HG03196 (cell line): Measurements from ENCODE around the gene RBM22.

ENCODE experiments used
- ATAC-seq: cut with Tn5 transposase; IDR thresholded peaks from one replicate; pipeline ENCODE4 v1.9.1; 2021; ENCODE audit not compliant: unreplicated experiment

Gene RBM22

GRCh38 chr5:150672884-150673275 lies 28.0 kb downstream of the RBM22 start:
- ATAC-seq: no peak

GRCh38 chr5:150672237-150672883 lies 28.5 kb downstream of the RBM22 start:
- ATAC-seq: no peak

DNA sequence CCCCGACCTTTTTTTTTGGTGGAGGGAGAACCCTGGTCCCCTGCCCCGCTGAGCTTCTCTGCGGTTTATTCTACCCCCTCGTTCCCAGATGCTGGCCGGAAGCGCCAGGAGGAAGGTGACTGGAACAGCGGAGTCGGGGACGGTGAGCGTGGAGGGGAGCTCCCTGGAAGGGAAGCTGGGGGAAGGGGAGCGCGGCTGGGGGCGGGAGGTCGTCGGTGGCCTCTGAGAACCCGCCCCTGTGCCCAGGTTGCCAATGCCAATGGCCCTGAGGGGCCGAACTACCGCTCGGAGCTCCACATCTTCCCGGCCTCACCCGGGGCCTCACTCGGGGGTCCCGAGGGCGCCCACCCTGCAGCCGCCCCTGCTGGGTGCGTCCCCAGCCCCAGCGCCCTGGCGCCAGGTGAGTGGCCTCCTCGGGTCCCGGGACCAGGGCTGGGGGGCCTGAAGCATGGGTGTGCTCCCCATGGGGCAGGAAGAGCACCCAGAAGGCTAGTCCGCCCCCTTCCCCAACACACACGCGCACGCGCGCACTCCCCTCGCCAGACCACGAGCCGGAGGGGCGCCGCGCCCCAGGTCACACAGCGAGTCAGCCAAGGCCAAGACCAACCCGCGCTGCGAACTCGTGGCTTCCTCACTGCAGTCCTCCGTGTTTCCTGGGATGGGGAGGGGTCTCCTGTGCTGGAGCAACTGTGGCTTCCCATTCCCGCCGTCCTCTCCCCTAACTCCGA lies 29.2 kb downstream of the RBM22 start:
- ATAC-seq: no peak

- ATAC-seq: no peak
Observed at GRCh38 chr5:150670948-150671310, 29.9 kb downstream of the RBM22 start.

DNA sequence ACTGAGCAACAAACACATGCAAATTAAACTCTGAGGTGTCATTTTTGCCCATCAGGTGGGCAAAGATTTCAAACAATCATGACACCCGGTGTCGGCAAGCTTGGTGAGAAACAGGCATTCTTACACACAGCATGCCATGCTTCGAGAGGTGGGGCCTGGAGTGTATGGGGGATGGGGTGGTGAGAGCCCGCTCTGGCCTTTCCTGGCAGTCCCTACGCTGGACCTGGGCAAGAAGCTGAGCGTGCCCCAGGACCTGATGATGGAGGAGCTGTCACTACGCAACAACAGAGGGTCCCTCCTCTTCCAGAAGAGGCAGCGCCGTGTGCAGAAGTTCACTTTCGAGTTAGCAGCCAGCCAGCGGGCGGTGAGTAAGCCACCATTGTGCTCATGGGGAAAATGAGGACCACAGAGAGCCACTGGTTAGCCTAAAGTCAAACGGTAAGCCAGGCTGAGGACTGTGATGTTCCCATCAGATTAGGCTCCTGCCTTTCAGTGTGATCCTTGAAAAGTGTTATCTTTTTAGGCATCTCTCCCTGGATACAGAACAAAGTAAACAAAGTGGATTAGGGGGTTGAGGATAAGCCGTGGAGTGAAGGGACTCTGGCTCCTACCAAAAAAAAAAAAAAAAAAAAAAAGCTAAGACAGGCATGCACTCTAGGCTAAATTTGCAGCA lies 30.5 kb downstream of the RBM22 start:
- ATAC-seq: no peak

DNA sequence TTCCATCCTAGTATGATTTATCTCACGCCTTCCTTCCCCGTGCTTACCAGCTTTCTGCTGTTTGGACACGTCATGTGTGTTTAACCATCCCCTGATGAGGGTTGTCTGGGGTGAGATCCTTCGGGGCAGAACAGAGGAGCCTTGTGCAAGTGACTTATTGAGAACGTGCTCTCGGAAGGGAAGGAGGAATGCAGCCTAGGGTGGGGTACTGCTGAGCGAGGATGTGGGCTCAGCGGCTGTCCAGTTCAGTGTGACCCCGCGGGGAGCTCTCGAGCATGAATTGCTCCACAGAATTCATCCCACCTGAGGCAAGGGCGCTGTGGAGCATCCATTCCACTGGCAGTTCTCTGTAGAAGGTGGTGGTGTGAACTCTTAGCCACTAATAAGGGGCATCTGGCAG lies 35.8 kb downstream of the RBM22 start:
- ATAC-seq: no peak

GRCh38 chr5:150663936-150664335 lies 36.9 kb downstream of the RBM22 start:
- no peak for ATAC-seq

DNA sequence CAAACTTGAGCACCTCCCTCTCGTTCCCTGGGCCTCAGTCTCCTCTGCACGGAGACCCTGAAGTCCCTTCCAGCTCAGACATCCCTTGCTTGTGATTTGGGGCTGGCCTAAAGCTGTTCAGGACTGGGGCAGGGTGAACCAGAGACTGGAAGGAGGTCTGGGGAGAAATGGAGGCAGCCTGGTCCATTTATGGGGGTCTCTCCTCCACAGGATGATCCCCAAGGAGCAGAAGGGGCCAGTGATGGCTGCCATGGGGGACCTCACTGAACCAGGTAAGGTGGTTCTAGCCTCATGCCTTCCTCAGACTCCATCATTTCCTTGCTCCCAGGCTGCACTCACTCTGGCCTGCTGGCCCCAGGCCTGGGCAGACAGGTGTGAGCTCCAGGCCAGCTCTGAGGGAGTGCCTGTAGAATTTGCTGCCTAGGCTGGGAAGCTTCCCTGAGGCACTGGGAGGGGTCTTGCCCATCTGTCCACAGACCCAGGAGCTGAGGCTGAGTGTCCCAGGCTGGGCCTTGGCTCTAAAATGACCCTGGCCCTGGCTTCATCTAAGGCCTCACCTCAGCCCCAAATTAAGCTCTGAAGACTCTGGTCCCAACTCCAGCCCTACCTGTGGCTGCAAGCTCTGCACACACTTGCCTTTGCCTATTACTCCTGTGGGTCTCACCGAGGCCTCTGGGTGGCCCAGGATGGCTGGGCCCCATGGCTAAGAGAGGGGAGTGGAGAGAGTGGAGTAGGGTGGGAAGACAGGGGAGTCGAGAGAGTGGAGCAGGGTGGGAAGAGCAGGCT lies 37.9 kb downstream of the RBM22 start:
- no peak for ATAC-seq

GRCh38 chr5:150661821-150662596 lies 38.9 kb downstream of the RBM22 start:
- no peak for ATAC-seq

DNA sequence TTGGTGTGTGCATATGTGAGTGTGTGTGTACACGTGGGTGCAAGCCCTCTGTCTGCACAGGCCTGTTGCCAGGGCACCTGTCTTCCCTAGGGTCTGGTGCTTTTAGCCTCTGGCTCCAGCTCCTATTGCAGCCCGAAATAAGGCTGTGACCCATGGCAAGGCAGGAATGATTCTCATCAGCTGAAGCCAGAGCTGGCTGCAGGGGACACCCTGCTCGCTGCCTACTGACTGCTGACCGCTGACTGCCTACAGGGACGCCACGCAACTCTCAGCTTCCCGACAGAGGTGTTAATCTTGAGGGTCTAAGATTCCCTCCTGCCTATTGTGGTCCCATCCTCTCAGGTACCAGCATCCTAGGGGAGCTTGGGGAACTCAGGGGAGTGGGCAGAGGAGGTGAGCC lies 39.8 kb downstream of the RBM22 start, which contains the start of gene MYOZ3:
Gene MYOZ3 (plus strand): TSS at position 166 of the 400 bp plus-strand sequence. CDS start 1,691 bp downstream, outside the sequence.
- ATAC-seq: no peak

- ATAC-seq: no peak
Observed at GRCh38 chr5:150660108-150660831, 40.6 kb downstream of the RBM22 start.

- no peak for ATAC-seq
Observed at GRCh38 chr5:150659360-150660107, 41.3 kb downstream of the RBM22 start.

- ATAC-seq: no peak
Observed at GRCh38 chr5:150658699-150659265, 42.1 kb downstream of the RBM22 start.

DNA sequence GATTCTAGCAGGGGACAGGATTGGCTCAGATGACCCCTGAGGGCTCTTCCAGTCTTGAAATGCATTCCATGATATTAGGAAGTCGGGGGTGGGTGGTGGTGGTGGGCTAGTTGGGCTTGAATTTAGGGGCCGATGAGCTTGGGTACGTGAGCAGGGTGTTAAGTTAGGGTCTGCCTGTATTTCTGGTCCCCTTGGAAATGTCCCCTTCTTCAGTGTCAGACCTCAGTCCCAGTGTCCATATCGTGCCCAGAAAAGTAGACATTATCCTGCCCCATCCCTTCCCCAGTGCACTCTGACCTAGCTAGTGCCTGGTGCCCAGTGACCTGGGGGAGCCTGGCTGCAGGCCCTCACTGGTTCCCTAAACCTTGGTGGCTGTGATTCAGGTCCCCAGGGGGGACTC lies 42.7 kb downstream of the RBM22 start:
- ATAC-seq: no peak

DNA sequence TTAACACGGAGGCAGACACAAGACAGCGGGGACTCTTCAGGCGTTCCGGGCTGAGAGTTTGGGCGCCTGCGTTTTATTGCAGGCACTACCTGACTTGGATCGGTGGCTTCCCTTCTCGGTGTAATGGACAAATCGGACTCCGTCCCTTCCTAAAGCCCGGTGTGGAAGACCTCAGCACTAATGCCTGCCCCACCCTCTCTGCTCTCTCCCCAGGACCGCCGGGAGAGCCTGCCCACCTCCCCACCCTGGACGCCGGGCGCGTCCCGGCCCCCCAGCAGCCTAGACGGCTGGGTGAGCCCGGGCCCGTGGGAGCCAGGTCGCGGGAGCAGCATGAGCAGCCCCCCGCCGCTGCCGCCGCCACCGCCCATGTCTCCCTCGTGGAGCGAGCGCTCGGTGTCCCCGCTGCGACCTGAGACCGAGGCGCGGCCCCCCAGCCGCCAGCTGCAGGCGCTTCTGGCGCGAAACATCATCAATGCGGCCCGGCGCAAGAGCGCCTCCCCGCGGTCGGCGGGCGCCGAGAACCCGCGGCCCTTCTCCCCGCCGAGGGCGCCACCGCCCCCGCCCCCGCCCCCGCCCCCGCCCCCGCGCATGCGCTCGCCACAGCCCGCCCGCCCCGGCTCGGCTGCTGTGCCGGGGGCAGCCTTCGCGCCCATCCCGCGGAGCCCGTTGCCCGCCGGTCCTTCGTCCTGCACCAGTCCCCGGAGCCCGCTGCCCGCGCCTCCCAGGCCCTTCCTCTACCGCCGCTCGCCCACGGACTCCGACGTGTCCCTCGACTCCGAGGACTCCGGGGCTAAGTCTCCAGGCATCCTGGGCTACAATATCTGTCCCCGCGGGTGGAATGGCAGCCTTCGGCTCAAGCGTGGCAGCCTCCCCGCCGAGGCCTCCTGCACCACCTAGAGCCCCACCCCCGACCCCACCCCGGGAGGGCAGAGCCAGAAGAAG lies 44.4 kb downstream of the RBM22 start:
- ATAC-seq: peak; percentile 77

DNA sequence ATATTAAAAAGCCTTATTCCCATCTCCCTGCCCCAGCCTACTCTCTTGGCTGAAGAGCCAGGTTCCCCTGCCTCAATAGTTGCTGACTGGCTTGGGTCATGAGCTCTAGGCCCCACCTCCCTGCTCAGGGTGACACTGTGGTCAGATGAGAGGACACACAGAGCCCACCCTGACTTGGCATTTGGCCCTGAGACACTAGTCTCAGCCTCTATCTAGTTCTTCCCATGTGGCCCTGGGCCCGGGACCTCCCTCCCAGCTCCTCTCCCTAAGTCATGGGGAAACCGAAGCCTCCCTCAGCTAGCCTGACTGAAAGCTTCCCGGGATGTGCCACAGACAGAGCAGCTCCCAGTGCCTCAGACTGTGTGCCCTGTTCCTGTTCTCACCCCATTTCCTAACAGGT lies 45.6 kb downstream of the RBM22 start:
- ATAC-seq: no peak

GRCh38 chr5:150653762-150654556 lies 46.9 kb downstream of the RBM22 start:
- no peak for ATAC-seq
